ENCODE measurements around the gene POSTN. TPM values are rescaled to one million over a fixed set of nuclear protein-coding genes. Genes with fewer than 3 reads are reported as not detected.

POSTN gene
- total RNA-seq, 4 donors from 2014 or later, result 67.9 to 778 (median 76.4) TPM

DNA sequence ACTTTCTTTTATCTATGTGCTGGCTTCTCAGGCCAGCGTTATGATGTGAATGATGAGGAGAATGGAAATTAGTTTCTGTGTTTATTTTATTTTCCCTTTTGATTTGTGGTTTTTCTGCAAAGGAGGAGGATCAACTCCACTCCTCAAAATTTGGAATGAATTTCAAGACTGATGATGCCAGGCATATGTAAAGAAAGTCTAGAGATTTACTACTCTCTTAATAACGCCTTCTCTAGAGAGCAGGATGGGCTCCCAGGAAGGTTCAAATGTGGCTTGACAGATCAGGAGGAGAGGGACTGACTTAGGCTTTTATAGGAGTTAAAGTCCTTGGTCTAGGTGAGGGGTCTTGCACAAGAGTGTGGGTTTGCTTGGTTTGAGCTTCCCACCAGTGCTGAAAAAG is 15.1 kb upstream of the POSTN start:
- DNase-seq, result no peak
- Histone ChIP-seq H3K4me3 (no peak overlapping the region), H3K27ac (no peak overlapping the region), H3K27me3 (no peaks in the 10 kb centered on the region), H3K36me3 (no peaks in the 10 kb centered on the region), H3K9me3 (no peaks in the 10 kb centered on the region), H3K4me1 (peaks cover 0 to 4% of the 10 kb centered on the region in 2 donors)
- TF ChIP-seq, protein P1, sequence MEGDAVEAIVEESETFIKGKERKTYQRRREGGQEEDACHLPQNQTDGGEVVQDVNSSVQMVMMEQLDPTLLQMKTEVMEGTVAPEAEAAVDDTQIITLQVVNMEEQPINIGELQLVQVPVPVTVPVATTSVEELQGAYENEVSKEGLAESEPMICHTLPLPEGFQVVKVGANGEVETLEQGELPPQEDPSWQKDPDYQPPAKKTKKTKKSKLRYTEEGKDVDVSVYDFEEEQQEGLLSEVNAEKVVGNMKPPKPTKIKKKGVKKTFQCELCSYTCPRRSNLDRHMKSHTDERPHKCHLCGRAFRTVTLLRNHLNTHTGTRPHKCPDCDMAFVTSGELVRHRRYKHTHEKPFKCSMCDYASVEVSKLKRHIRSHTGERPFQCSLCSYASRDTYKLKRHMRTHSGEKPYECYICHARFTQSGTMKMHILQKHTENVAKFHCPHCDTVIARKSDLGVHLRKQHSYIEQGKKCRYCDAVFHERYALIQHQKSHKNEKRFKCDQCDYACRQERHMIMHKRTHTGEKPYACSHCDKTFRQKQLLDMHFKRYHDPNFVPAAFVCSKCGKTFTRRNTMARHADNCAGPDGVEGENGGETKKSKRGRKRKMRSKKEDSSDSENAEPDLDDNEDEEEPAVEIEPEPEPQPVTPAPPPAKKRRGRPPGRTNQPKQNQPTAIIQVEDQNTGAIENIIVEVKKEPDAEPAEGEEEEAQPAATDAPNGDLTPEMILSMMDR (IDR thresholded peaks at IDR 0.05), result no peak
- no peak for TF ChIP-seq POLR2A (IDR thresholded peaks at IDR 0.05)
- intact Hi-C loops (cut with DNase I; ENCODE audit: low total_unique reads), result no loop called here

DNA sequence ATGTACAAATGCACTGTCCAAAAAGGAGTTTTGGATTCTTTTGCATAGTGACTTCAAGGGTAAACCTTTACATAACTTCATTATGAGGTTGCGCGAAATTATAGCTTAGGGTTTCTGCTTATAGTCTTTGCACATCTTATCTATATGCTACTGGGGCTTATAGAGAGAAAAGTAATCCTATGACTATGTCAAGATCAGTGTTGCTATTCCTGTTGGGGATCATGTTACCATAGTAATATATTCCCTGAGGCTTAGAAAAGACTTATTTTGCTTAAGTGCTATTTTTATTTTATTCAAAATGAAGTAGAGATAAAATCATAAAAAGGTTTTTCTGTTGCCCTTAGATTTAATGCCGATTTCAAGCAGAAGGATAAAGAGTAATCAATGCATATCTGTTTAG is 14.7 kb upstream of the POSTN start:
- no peaks in the 10 kb centered on the region for H3K36me3 ChIP-seq
- H3K9me3 ChIP-seq, result no peaks in the 10 kb centered on the region
- no peaks in the 10 kb centered on the region for H3K27me3 ChIP-seq
- intact Hi-C loops (cut with DNase I; ENCODE audit: low total_unique reads), result no loop called here
- no peak for TF ChIP-seq POLR2A (IDR thresholded peaks at IDR 0.05)
- TF ChIP-seq, protein P1 (IDR thresholded peaks at IDR 0.05), result no peak
- H3K27ac ChIP-seq, result no peak overlapping the region
- H3K4me3 ChIP-seq, result no peak overlapping the region
- DNase-seq, result no peak
- H3K4me1 ChIP-seq, result peaks cover 0 to 3% of the 10 kb centered on the region in 2 donors

- Histone ChIP-seq H3K4me3 (no peak overlapping the region), H3K4me1 (no peaks in the 10 kb centered on the region), H3K27ac (no peak overlapping the region), H3K27me3 (no peaks in the 10 kb centered on the region), H3K36me3 (no peaks in the 10 kb centered on the region), H3K9me3 (no peaks in the 10 kb centered on the region)
- no peak for DNase-seq
- intact Hi-C loops (cut with DNase I; ENCODE audit: low total_unique reads), result no loop called here
- TF ChIP-seq, protein P1 (IDR thresholded peaks at IDR 0.05), result peak in 2 of 4 experiments; percentile 13 to 18
- no peak for TF ChIP-seq POLR2A (IDR thresholded peaks at IDR 0.05)
Measured at GRCh38 chr13:37608750-37609339, 10.3 kb upstream of the POSTN start.

GRCh38 chr13:37602733-37603381 is 4.3 kb upstream of the POSTN start:
- no peak for DNase-seq
- TF ChIP-seq, protein P1 (IDR thresholded peaks at IDR 0.05), result peak; percentile 39 to 58 (median 52)
- TF ChIP-seq POLR2A (IDR thresholded peaks at IDR 0.05), result no peak
- intact Hi-C loops (cut with DNase I; ENCODE audit: low total_unique reads), result loop anchor here (5.0 kb wide), 1 partner anchor 491 kb away; no protein-coding TSS in a partner anchor

More at GRCh38 chr13:37602733-37603381, 4.3 kb upstream of the POSTN start:
- no peak overlapping the region for H3K4me3 ChIP-seq
- no peaks in the 10 kb centered on the region for H3K9me3 ChIP-seq
- no peaks in the 10 kb centered on the region for H3K4me1 ChIP-seq
- no peaks in the 10 kb centered on the region for H3K27me3 ChIP-seq
- no peaks in the 10 kb centered on the region for H3K36me3 ChIP-seq
- no peak overlapping the region for H3K27ac ChIP-seq
